OCI-LY1 (cell line): ENCODE results near the gene RPRD1A.

Source experiments
- CTCF ChIP-seq: fragments of 200-600 bp; sonication (generic), shearing (Covaris generic); IDR thresholded peaks from 2 replicates; pipeline ENCODE4 v1.5.1; 2017; ENCODE audit warnings: mild to moderate bottlenecking, antibody characterized with exemption, low read length, moderate library complexity, mixed read lengths
- EZH2 ChIP-seq: fragments of 200-600 bp; sonication (generic), shearing (Covaris generic); IDR thresholded peaks from 2 replicates; pipeline ENCODE4 v1.8.0; 2017; ENCODE audit warnings: borderline replicate concordance, mixed run types, mild to moderate bottlenecking, antibody characterized with exemption, low read length, moderate library complexity, mixed read lengths

DNA sequence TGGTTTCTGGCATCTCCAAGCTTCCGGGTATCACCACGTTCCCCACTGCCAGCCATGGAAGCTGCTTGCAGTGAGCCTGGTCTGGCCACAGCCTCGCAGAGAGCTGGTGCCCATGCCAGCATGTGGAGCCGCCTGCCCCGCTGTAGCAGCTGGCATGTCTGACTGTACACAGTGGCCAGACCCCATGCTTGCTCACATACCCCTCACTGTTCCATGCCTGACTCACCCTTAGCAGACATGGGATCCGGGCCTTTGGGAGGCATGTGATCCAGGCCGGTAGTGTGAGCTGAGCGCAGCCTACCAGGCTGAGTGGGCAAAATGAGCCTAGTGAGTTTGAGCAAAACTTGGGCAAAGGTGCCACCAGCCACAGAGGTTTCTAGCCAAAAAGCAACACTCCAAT lies 18.8 kb upstream of the RPRD1A start:
- no peak for TF ChIP-seq CTCF
- no peak for TF ChIP-seq EZH2
